ENCODE results near the gene CDH13. TPM values are rescaled to one million over a fixed set of nuclear protein-coding genes. Genes with fewer than 3 reads are reported as not detected.
A peak's percentile ranks its signal among the peaks of the same experiment; 100 is the strongest.

CDH13 gene
- total RNA-seq (1.5 and 2.7 TPM in 2 replicates), polyA plus RNA-seq (1.2 TPM in 2 replicates)

GRCh38 chr16:82626791-82627261 lies at the start of gene CDH13:
Gene CDH13 (plus strand): TSS chr16:82626969.
- WGBS (ENCODE audit: low lambda C conversion rate, missing lambda C conversion rate): 2% methylated on average over 28 of the region's 39 CpGs

DNA sequence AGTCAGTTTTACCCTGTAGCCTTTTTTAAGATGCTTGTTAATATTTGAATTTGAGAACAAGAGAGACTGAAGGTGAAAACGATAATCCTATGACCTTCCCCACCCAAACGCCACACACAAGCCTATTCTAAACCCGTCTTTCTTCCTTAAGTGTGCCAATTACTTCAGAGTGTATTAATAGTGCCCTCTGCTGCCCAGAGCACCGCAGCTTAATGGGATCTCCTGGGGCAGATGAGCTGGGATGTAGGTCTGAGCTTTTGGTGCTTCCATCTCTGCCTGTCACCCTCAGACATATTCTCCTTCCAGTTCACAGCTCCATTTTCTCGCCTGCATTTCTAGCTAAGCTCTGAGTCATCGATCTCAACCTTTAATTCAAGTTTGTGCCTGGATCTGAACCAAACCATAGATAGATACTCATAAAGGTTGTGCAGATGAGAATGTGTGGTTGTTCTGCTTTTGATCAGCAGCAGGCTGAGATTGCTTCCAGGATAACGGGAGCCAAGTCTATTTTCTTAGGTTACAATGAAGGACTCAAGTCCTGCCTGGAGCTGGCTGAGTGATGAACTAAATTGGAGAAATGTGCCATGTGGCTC lies 46.4 kb upstream of the CDH13 start:
- peak; percentile 40 for DNase-seq (ENCODE audit: low spot score)
- WGBS (ENCODE audit: low lambda C conversion rate, missing lambda C conversion rate): 43% methylated on average over 7 of the region's 7 CpGs
- H3K79me2 ChIP-seq: no peaks in the 10 kb centered on the region

More at GRCh38 chr16:82626791-82627261, at the start of gene CDH13:
- TF ChIP-seq CTCF (IDR thresholded peaks at IDR 0.05; ENCODE audit: poor library complexity): no peak
- peak; percentile 33 for TF ChIP-seq EZH2 (IDR thresholded peaks at IDR 0.05; ENCODE audit: borderline replicate concordance)
- Histone ChIP-seq H3K4me1 (ENCODE audit: insufficient read depth) (peaks cover 16% of the 10 kb centered on the region), H3K4me3 (peak within 1 kb of the TSS; percentile 42), H3K79me2 (no peaks in the 10 kb centered on the region), H2AFZ (peak within 1 kb of the TSS; percentile 76), H3K36me3 (replicated peaks; ENCODE audit: insufficient read depth, low read depth) (no peaks in the 10 kb centered on the region), H3K27me3 (peaks cover 76% of the 10 kb centered on the region), H3K27ac (no peak within 1 kb of the TSS), H3K9me2 (replicated peaks; ENCODE audit: insufficient read depth) (no peaks in the 10 kb centered on the region), H4K20me1 (ENCODE audit: insufficient read depth, poor library complexity, severe bottlenecking) (no peaks in the 10 kb centered on the region), H3K4me2 (peak within 1 kb of the TSS; percentile 98), H3K9me3 (ENCODE audit: low read depth) (no peaks in the 10 kb centered on the region)
- peak; percentile 33 for DNase-seq (ENCODE audit: low spot score)

DNA sequence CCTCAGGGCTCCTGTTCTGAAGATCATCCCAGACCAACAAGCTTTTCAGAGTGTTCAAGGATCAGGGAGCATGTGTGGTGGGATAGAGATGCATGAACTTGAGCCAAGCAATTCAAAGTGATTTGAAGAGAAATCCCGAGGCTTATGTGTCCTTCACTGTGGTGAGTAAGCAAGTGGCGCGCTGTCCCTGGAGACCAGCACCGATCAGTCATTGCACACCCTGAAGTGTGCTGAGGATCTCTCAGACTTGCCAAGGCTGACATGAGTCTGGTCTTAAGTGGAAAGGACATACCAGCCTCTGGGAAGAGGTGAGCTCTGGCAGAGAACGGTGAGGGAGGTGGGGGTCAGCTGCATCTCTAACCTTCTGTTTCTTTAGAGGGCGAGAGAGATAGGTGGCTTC lies 43.8 kb upstream of the CDH13 start:
- Histone ChIP-seq H3K4me2 (no peak overlapping the region), H3K4me3 (no peak overlapping the region), H3K9me3 (ENCODE audit: low read depth) (no peaks in the 10 kb centered on the region), H3K36me3 (replicated peaks; ENCODE audit: insufficient read depth, low read depth) (no peaks in the 10 kb centered on the region), H3K27me3 (no peaks in the 10 kb centered on the region), H4K20me1 (ENCODE audit: insufficient read depth, poor library complexity, severe bottlenecking) (no peaks in the 10 kb centered on the region), H3K27ac (no peak overlapping the region), H2AFZ (no peak overlapping the region), H3K4me1 (ENCODE audit: insufficient read depth) (peaks cover 6% of the 10 kb centered on the region), H3K9me2 (replicated peaks; ENCODE audit: insufficient read depth) (no peaks in the 10 kb centered on the region), H3K79me2 (no peaks in the 10 kb centered on the region)
- DNase-seq (ENCODE audit: low spot score): no peak
- 81% methylated on average over 6 of the region's 6 CpGs for WGBS (ENCODE audit: low lambda C conversion rate, missing lambda C conversion rate)
- no peak for TF ChIP-seq EZH2 (IDR thresholded peaks at IDR 0.05; ENCODE audit: borderline replicate concordance)
- TF ChIP-seq EZH2phosphoT487 (IDR thresholded peaks at IDR 0.05; ENCODE audit: low read depth, severe bottlenecking, unreplicated experiment): no peak
- no peak for TF ChIP-seq CTCF (IDR thresholded peaks at IDR 0.05; ENCODE audit: poor library complexity)

More for the DNA sequence above, 46.4 kb upstream of the CDH13 start:
- no peak overlapping the region for H3K4me3 ChIP-seq
- H3K4me2 ChIP-seq: peak overlapping the region; percentile 1
- H3K4me1 ChIP-seq (ENCODE audit: insufficient read depth): peaks cover 6% of the 10 kb centered on the region
- no peaks in the 10 kb centered on the region for H3K36me3 ChIP-seq (replicated peaks; ENCODE audit: insufficient read depth, low read depth)
- no peak overlapping the region for H3K27ac ChIP-seq
- H3K9me2 ChIP-seq (replicated peaks; ENCODE audit: insufficient read depth): no peaks in the 10 kb centered on the region
- H4K20me1 ChIP-seq (ENCODE audit: insufficient read depth, poor library complexity, severe bottlenecking): no peaks in the 10 kb centered on the region
- no peak overlapping the region for H2AFZ ChIP-seq
- no peaks in the 10 kb centered on the region for H3K9me3 ChIP-seq (ENCODE audit: low read depth)
- H3K27me3 ChIP-seq: no peaks in the 10 kb centered on the region
- TF ChIP-seq EZH2phosphoT487 (IDR thresholded peaks at IDR 0.05; ENCODE audit: low read depth, severe bottlenecking, unreplicated experiment) (no peak), CTCF (IDR thresholded peaks at IDR 0.05; ENCODE audit: poor library complexity) (peak; percentile 54)

Measured in hepatocyte (in vitro differentiated cells).